Parathyroid adenoma (tissue), 2 donors: ENCODE data around the gene NAMPT.
"Not testable (repeated sequence)": the region's sequence is repeated elsewhere in the genome, so short reads cannot be mapped to it uniquely, and the experiment has no call there.

Experiments used
- H2AFZ ChIP-seq: fragments of 300-600 bp; sonication (generic); one replicate; pipeline ENCODE4 v1.7.0; 2017; ENCODE audit warnings: antibody characterized with exemption, mild to moderate bottlenecking
- H3K27ac ChIP-seq: fragments of 300-600 bp; sonication (generic); one replicate; pipeline ENCODE4 v1.7.0; 2017
- H3K27me3 ChIP-seq: fragments of 300-600 bp; sonication (generic); one replicate; pipeline ENCODE4 v1.7.0; 2017; ENCODE audit warnings: low read length; ENCODE audit not compliant: control insufficient read depth, insufficient read depth
- H3K36me3 ChIP-seq: fragments of 300-600 bp; sonication (generic); one replicate; pipeline ENCODE4 v1.7.0; 2017; ENCODE audit warnings: low read length; ENCODE audit not compliant: control insufficient read depth, insufficient read depth
- H3K4me1 ChIP-seq: fragments of 300-600 bp; sonication (generic); one replicate; pipeline ENCODE4 v1.7.0; 2017; ENCODE audit warnings: control low read depth
- H3K4me2 ChIP-seq: fragments of 300-600 bp; sonication (generic); one replicate; pipeline ENCODE4 v1.7.0; 2017; ENCODE audit warnings: low read length
- H3K4me3 ChIP-seq: fragments of 300-600 bp; sonication (generic); one replicate; pipeline ENCODE4 v1.7.0; 2017; ENCODE audit warnings: low read depth, low read length
- H3K79me2 ChIP-seq: fragments of 300-600 bp; sonication (generic); one replicate; pipeline ENCODE4 v1.7.0; 2017; ENCODE audit warnings: control low read depth
- H3K9ac ChIP-seq: fragments of 300-600 bp; sonication (generic); one replicate; pipeline ENCODE4 v1.7.0; 2017; ENCODE audit warnings: mild to moderate bottlenecking
- H3K9me3 ChIP-seq: fragments of 300-600 bp; sonication (generic); one replicate; pipeline ENCODE4 v1.7.0; 2017; ENCODE audit warnings: low read length; ENCODE audit not compliant: control insufficient read depth
- TF ChIP-seq, protein P1 (sequence below): fragments of 300-600 bp; sonication (generic); IDR thresholded peaks from one replicate; pipeline ENCODE4 v1.7.0; 2017; ENCODE audit warnings: antibody characterized with exemption, mild to moderate bottlenecking
- donor health status: primary hyperparathyroidism.

The NAMPT gene

GRCh38 chr7:106329408-106329807, 44.6 kb upstream of the NAMPT start:
- H3K4me2 ChIP-seq, result no peak overlapping the region

GRCh38 chr7:106327538-106328481, 43.0 kb upstream of the NAMPT start:
- H3K27ac ChIP-seq, result no peak overlapping the region
- TF ChIP-seq, protein P1, sequence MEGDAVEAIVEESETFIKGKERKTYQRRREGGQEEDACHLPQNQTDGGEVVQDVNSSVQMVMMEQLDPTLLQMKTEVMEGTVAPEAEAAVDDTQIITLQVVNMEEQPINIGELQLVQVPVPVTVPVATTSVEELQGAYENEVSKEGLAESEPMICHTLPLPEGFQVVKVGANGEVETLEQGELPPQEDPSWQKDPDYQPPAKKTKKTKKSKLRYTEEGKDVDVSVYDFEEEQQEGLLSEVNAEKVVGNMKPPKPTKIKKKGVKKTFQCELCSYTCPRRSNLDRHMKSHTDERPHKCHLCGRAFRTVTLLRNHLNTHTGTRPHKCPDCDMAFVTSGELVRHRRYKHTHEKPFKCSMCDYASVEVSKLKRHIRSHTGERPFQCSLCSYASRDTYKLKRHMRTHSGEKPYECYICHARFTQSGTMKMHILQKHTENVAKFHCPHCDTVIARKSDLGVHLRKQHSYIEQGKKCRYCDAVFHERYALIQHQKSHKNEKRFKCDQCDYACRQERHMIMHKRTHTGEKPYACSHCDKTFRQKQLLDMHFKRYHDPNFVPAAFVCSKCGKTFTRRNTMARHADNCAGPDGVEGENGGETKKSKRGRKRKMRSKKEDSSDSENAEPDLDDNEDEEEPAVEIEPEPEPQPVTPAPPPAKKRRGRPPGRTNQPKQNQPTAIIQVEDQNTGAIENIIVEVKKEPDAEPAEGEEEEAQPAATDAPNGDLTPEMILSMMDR, result no peak

More at GRCh38 chr7:106329408-106329807, 44.6 kb upstream of the NAMPT start:
- TF ChIP-seq, protein P1, result no peak
- Histone ChIP-seq H2AFZ (no peak overlapping the region), H3K4me3 (no peak overlapping the region), H3K27me3 (no peaks in the 10 kb centered on the region), H3K36me3 (no peaks in the 10 kb centered on the region), H3K4me1 (no peaks in the 10 kb centered on the region), H3K9ac (no peak overlapping the region), H3K79me2 (no peaks in the 10 kb centered on the region), H3K9me3 (no peaks in the 10 kb centered on the region), H3K27ac (no peak overlapping the region)

GRCh38 chr7:106326594-106327537, 42.1 kb upstream of the NAMPT start:
- Histone ChIP-seq H3K27me3 (no peaks in the 10 kb centered on the region), H3K9ac (no peak overlapping the region), H3K27ac (no peak overlapping the region), H3K9me3 (no peaks in the 10 kb centered on the region), H2AFZ (no peak overlapping the region), H3K4me3 (no peak overlapping the region), H3K36me3 (no peaks in the 10 kb centered on the region), H3K4me2 (no peak overlapping the region), H3K4me1 (no peaks in the 10 kb centered on the region), H3K79me2 (no peaks in the 10 kb centered on the region)
- TF ChIP-seq, protein P1, result no peak

More at GRCh38 chr7:106327538-106328481, 43.0 kb upstream of the NAMPT start:
- H3K9ac ChIP-seq, result no peak overlapping the region
- no peak overlapping the region for H2AFZ ChIP-seq
- no peak overlapping the region for H3K4me3 ChIP-seq
- no peaks in the 10 kb centered on the region for H3K9me3 ChIP-seq
- no peaks in the 10 kb centered on the region for H3K79me2 ChIP-seq
- H3K36me3 ChIP-seq, result no peaks in the 10 kb centered on the region
- no peaks in the 10 kb centered on the region for H3K4me1 ChIP-seq
- no peaks in the 10 kb centered on the region for H3K27me3 ChIP-seq
- H3K4me2 ChIP-seq, result no peak overlapping the region

- H3K4me2 ChIP-seq, H2AFZ ChIP-seq, H3K9ac ChIP-seq, H3K27me3 ChIP-seq, H3K4me3 ChIP-seq, H3K9me3 ChIP-seq, H3K27ac ChIP-seq, H3K36me3 ChIP-seq, H3K4me1 ChIP-seq, H3K79me2 ChIP-seq: not testable (repeated sequence)
Measured at GRCh38 chr7:106324509-106324908, 39.7 kb upstream of the NAMPT start.

DNA sequence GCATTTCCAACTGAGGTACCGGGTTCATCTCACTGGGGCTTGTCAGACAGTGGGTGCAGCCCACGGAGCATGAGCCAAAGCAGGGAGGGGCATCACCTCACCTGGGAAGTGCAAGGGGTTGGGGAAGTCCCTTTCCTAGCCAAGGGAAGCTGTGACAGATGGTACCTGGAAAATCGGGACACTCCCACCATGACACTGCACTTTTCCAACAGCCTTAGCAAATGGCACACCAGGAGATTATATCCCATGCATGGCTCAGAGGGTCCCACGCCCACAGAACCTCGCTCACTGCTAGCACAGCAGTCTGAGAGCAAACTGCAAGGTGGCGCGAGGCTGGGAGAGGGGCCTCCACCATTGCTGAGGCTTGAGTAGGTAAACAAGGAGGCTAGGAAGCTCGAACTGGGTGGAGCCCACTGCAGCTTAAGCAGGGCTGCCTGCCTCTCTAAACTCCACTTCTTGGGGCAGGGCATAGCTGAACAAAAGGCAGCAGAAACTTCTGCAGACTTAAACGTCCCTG, 35.5 kb upstream of the NAMPT start:
- H2AFZ ChIP-seq, H3K79me2 ChIP-seq, H3K27me3 ChIP-seq, H3K9me3 ChIP-seq, H3K4me1 ChIP-seq, H3K9ac ChIP-seq, H3K36me3 ChIP-seq, H3K4me3 ChIP-seq, H3K27ac ChIP-seq, H3K4me2 ChIP-seq: not testable (repeated sequence)
